OCI-LY1 (cell line): Measurements from ENCODE around the gene LNP1.

Experiments
- H2AFZ ChIP-seq: fragments of 200-600 bp; sonication (generic), shearing (Covaris generic); 2 replicates; pipeline ENCODE4 v1.6.0; 2014; ENCODE audit warnings: antibody characterized with exemption, mild to moderate bottlenecking, low read length
- H3F3A ChIP-seq: fragments of 200-600 bp; sonication (generic), shearing (Covaris generic); 2 replicates; pipeline ENCODE4 v1.6.0; 2014; ENCODE audit warnings: mild to moderate bottlenecking, antibody characterized with exemption, low read length, moderate library complexity; ENCODE audit not compliant: insufficient read depth
- H3K27ac ChIP-seq: fragments of 200-600 bp; sonication (generic); 2 replicates; pipeline ENCODE4 v1.5.1; 2014; ENCODE audit warnings: low read length, mixed run types, mild to moderate bottlenecking, low read depth; ENCODE audit not compliant: poor library complexity, severe bottlenecking
- H3K27me3 ChIP-seq: fragments of 200-600 bp; sonication (generic); 2 replicates; pipeline ENCODE4 v1.6.0; 2014; ENCODE audit warnings: antibody characterized with exemption, mild to moderate bottlenecking, low read length, moderate library complexity; ENCODE audit not compliant: insufficient read depth
- H3K36me3 ChIP-seq: fragments of 200-600 bp; sonication (generic); 2 replicates; pipeline ENCODE4 v1.6.1; 2014; ENCODE audit warnings: mild to moderate bottlenecking, antibody characterized with exemption, low read length, moderate library complexity, mixed read lengths; ENCODE audit not compliant: insufficient read depth
- H3K4me1 ChIP-seq: fragments of 200-600 bp; sonication (generic); 2 replicates; pipeline ENCODE4 v1.5.1; 2014; ENCODE audit warnings: mild to moderate bottlenecking, low read length, moderate library complexity; ENCODE audit not compliant: insufficient read depth, severe bottlenecking
- H3K4me2 ChIP-seq: fragments of 200-600 bp; sonication (generic), shearing (Covaris generic); 2 replicates; pipeline ENCODE4 v1.6.1; 2014; ENCODE audit warnings: low read length
- H3K4me3 ChIP-seq: fragments of 200-600 bp; sonication (generic); 2 replicates; pipeline ENCODE4 v1.5.1; 2014; ENCODE audit warnings: low read length, low read depth, mild to moderate bottlenecking, mixed read lengths; ENCODE audit not compliant: poor library complexity, severe bottlenecking
- H3K79me2 ChIP-seq: fragments of 200-600 bp; shearing (Covaris generic); 2 replicates; pipeline ENCODE4 v1.6.1; 2016; ENCODE audit warnings: mixed run types, low read length, mixed read lengths; ENCODE audit not compliant: insufficient read depth
- H3K9ac ChIP-seq: fragments of 200-600 bp; sonication (generic), shearing (Covaris generic); 2 replicates; pipeline ENCODE4 v1.6.1; 2014; ENCODE audit warnings: mild to moderate bottlenecking, low read length, mixed read lengths
- H3K9me2 ChIP-seq: fragments of 200-600 bp; sonication (generic), shearing (Covaris generic); 2 replicates; pipeline ENCODE4 v1.6.1; 2014; ENCODE audit warnings: low read depth, mild to moderate bottlenecking, low read length, mixed read lengths
- H3K9me3 ChIP-seq: fragments of 200-600 bp; shearing (Covaris generic); 2 replicates; pipeline ENCODE4 v1.6.1; 2014; ENCODE audit warnings: low read length, mixed read lengths
- H4K20me1 ChIP-seq: fragments of 200-600 bp; sonication (generic), shearing (Covaris generic); 2 replicates; pipeline ENCODE4 v1.6.0; 2016; ENCODE audit warnings: mild to moderate bottlenecking, low read length; ENCODE audit not compliant: insufficient read depth
- EZH2 ChIP-seq: fragments of 200-600 bp; sonication (generic), shearing (Covaris generic); IDR thresholded peaks from 2 replicates; pipeline ENCODE4 v1.8.0; 2017; ENCODE audit warnings: borderline replicate concordance, mixed run types, mild to moderate bottlenecking, antibody characterized with exemption, low read length, moderate library complexity, mixed read lengths
- TF ChIP-seq, protein P1 (sequence below): fragments of 200-600 bp; sonication (generic), shearing (Covaris generic); IDR thresholded peaks from 2 replicates; pipeline ENCODE4 v1.5.1; 2017; ENCODE audit warnings: mild to moderate bottlenecking, antibody characterized with exemption, low read length, moderate library complexity, mixed read lengths

LNP1 gene

GRCh38 chr3:100366424-100366823 lies 34.9 kb upstream of the LNP1 start:
- no peaks in the 10 kb centered on the region for H3K79me2 ChIP-seq

DNA sequence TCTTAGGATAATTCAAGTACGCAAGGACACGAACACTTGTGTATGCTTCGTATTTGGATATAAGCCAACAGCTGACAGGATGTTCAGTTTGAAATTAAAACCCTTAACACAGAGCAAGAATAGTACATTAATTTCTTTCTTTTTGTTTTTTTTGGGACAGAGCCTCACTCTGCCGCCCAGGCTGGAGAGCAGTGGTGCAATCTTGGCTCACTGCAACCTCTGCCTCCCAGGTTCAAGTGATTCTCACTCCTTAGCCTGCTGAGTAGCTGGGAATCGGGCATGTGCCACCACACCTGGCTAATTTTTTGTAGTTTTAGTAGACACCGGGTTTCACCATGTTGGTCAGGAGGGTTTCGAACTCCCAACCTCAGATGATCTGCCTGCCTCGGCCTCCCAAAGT lies 32.9 kb upstream of the LNP1 start:
- Histone ChIP-seq H3K36me3 (peaks cover 90% of the 10 kb centered on the region), H3K9me3 (no peaks in the 10 kb centered on the region), H2AFZ (no peak overlapping the region), H4K20me1 (no peaks in the 10 kb centered on the region), H3F3A (peaks cover 3% of the 10 kb centered on the region; the same call in 1 of the 2 replicates), H3K4me1 (no peaks in the 10 kb centered on the region), H3K27me3 (no peaks in the 10 kb centered on the region), H3K79me2 (no peaks in the 10 kb centered on the region), H3K9me2 (no peaks in the 10 kb centered on the region), H3K4me3 (no peak overlapping the region), H3K9ac (no peak overlapping the region), H3K27ac (no peak overlapping the region), H3K4me2 (no peak overlapping the region)
- no peak for TF ChIP-seq EZH2
- TF ChIP-seq, protein P1, sequence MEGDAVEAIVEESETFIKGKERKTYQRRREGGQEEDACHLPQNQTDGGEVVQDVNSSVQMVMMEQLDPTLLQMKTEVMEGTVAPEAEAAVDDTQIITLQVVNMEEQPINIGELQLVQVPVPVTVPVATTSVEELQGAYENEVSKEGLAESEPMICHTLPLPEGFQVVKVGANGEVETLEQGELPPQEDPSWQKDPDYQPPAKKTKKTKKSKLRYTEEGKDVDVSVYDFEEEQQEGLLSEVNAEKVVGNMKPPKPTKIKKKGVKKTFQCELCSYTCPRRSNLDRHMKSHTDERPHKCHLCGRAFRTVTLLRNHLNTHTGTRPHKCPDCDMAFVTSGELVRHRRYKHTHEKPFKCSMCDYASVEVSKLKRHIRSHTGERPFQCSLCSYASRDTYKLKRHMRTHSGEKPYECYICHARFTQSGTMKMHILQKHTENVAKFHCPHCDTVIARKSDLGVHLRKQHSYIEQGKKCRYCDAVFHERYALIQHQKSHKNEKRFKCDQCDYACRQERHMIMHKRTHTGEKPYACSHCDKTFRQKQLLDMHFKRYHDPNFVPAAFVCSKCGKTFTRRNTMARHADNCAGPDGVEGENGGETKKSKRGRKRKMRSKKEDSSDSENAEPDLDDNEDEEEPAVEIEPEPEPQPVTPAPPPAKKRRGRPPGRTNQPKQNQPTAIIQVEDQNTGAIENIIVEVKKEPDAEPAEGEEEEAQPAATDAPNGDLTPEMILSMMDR, result no peak

More at GRCh38 chr3:100366424-100366823, 34.9 kb upstream of the LNP1 start:
- Histone ChIP-seq H4K20me1 (no peaks in the 10 kb centered on the region), H3K4me3 (no peak overlapping the region), H3F3A (peaks cover 3% of the 10 kb centered on the region; the same call in 1 of the 2 replicates), H3K27ac (no peak overlapping the region), H3K36me3 (peaks cover 93% of the 10 kb centered on the region), H2AFZ (no peak overlapping the region), H3K4me2 (no peak overlapping the region), H3K27me3 (no peaks in the 10 kb centered on the region), H3K9ac (no peak overlapping the region), H3K9me3 (no peaks in the 10 kb centered on the region), H3K4me1 (no peaks in the 10 kb centered on the region), H3K9me2 (no peaks in the 10 kb centered on the region)
- TF ChIP-seq, protein P1, result no peak
- TF ChIP-seq EZH2, result no peak

GRCh38 chr3:100370756-100371155 lies 30.6 kb upstream of the LNP1 start:
- Histone ChIP-seq H2AFZ (no peak overlapping the region), H3K4me3 (no peak overlapping the region), H3K9ac (no peak overlapping the region), H3K9me3 (no peaks in the 10 kb centered on the region), H3K4me2 (no peak overlapping the region), H3K36me3 (peaks cover 89% of the 10 kb centered on the region), H3K4me1 (no peaks in the 10 kb centered on the region), H3K9me2 (no peaks in the 10 kb centered on the region), H3K79me2 (no peaks in the 10 kb centered on the region), H3K27me3 (no peaks in the 10 kb centered on the region), H3K27ac (no peak overlapping the region), H4K20me1 (no peaks in the 10 kb centered on the region), H3F3A (0 out of 2 replicates have a peak, but pooled peaks cover 3% of the 10 kb centered on the region)
- TF ChIP-seq, protein P1, result no peak
- TF ChIP-seq EZH2, result no peak
